Nephron (organoid): ENCODE data around the gene CDHR4.
"Not testable (repeated sequence)": the region's sequence is repeated elsewhere in the genome, so short reads cannot be mapped to it uniquely, and the experiment has no call there.

Experiments
- H3K27ac Mint-ChIP-seq, 3 experiments: 2 replicates each; pipeline ENCODE4 v1.8.0; 2020; ENCODE audit warnings: mixed read lengths in 3 of 3, mild to moderate bottlenecking in 2 of 3, moderate library complexity in 1 of 3
- H3K27me3 Mint-ChIP-seq: 2 replicates; pipeline ENCODE4 v1.8.0; 2021; ENCODE audit warnings: low read depth, mild to moderate bottlenecking, moderate library complexity, mixed read lengths
- H3K36me3 Mint-ChIP-seq: 2 replicates; pipeline ENCODE4 v1.8.0; 2020; ENCODE audit warnings: low read depth, mixed read lengths
- H3K4me1 Mint-ChIP-seq: 2 replicates; pipeline ENCODE4 v1.8.0; 2020; ENCODE audit warnings: mixed read lengths
- H3K4me3 Mint-ChIP-seq, 3 experiments: 2 replicates each; pipeline ENCODE4 v1.8.0; 2020; ENCODE audit warnings: mild to moderate bottlenecking in 3 of 3, mixed read lengths in 3 of 3, moderate library complexity in 2 of 3
- H3K9me3 Mint-ChIP-seq: 2 replicates; pipeline ENCODE4 v1.8.0; 2020; ENCODE audit warnings: mixed read lengths
- CTCF ChIP-seq, 3 experiments: fragments of 200-600 bp; sonication (generic); IDR thresholded peaks; one replicate each; pipeline ENCODE4 v1.5.0; 2021; ENCODE audit warnings: antibody characterized with exemption in 3 of 3; ENCODE audit not compliant: unreplicated experiment in 3 of 3

Gene CDHR4

GRCh38 chr3:49779358-49780079 lies 20.2 kb downstream of the CDHR4 start:
- no peak overlapping the region for H3K4me3 Mint-ChIP-seq
- TF ChIP-seq CTCF (IDR thresholded peaks at IDR 0.05; ENCODE audit: unreplicated experiment in 3 of 3), result no peak

GRCh38 chr3:49776101-49776500 lies 23.6 kb downstream of the CDHR4 start:
- not testable (repeated sequence) for H3K27ac Mint-ChIP-seq, H3K4me1 Mint-ChIP-seq, H3K4me3 Mint-ChIP-seq, H3K27me3 Mint-ChIP-seq, H3K9me3 Mint-ChIP-seq
- H3K36me3 Mint-ChIP-seq, result peaks cover 25% of the 10 kb centered on the region

More at GRCh38 chr3:49779358-49780079, 20.2 kb downstream of the CDHR4 start:
- no peak overlapping the region for H3K27ac Mint-ChIP-seq
- H3K36me3 Mint-ChIP-seq, result peaks cover 33% of the 10 kb centered on the region
- no peaks in the 10 kb centered on the region for H3K27me3 Mint-ChIP-seq
- H3K4me1 Mint-ChIP-seq, result peaks cover 13% of the 10 kb centered on the region
- H3K9me3 Mint-ChIP-seq, result no peaks in the 10 kb centered on the region

GRCh38 chr3:49775538-49775937 lies 24.1 kb downstream of the CDHR4 start:
- Mint-ChIP-seq H3K9me3 (no peaks in the 10 kb centered on the region), H3K4me3 (no peak overlapping the region), H3K36me3 (peaks cover 25% of the 10 kb centered on the region), H3K27ac (no peak overlapping the region), H3K4me1 (peaks cover 7% of the 10 kb centered on the region), H3K27me3 (no peaks in the 10 kb centered on the region)
- TF ChIP-seq CTCF (IDR thresholded peaks at IDR 0.05; ENCODE audit: unreplicated experiment in 3 of 3), result no peak

- no peak overlapping the region for H3K4me3 Mint-ChIP-seq
- TF ChIP-seq CTCF (IDR thresholded peaks at IDR 0.05; ENCODE audit: unreplicated experiment in 3 of 3), result no peak
- no peak overlapping the region for H3K27ac Mint-ChIP-seq
- H3K9me3 Mint-ChIP-seq, result no peaks in the 10 kb centered on the region
- H3K27me3 Mint-ChIP-seq, result no peaks in the 10 kb centered on the region
- no peaks in the 10 kb centered on the region for H3K4me1 Mint-ChIP-seq
- peaks cover 20% of the 10 kb centered on the region for H3K36me3 Mint-ChIP-seq
These were observed 27.0 kb downstream of the CDHR4 start for GRCh38 chr3:49772703-49773102.

GRCh38 chr3:49771340-49771938 lies 28.2 kb downstream of the CDHR4 start:
- Mint-ChIP-seq H3K36me3 (peaks cover 14% of the 10 kb centered on the region), H3K27ac (no peak overlapping the region), H3K27me3 (no peaks in the 10 kb centered on the region), H3K9me3 (no peaks in the 10 kb centered on the region), H3K4me1 (no peaks in the 10 kb centered on the region), H3K4me3 (no peak overlapping the region)
- TF ChIP-seq CTCF (IDR thresholded peaks at IDR 0.05; ENCODE audit: unreplicated experiment in 3 of 3), result no peak

- Mint-ChIP-seq H3K27ac (no peak overlapping the region), H3K9me3 (no peaks in the 10 kb centered on the region), H3K4me3 (no peak overlapping the region), H3K36me3 (peaks cover 20% of the 10 kb centered on the region), H3K27me3 (no peaks in the 10 kb centered on the region), H3K4me1 (no peaks in the 10 kb centered on the region)
- no peak for TF ChIP-seq CTCF (IDR thresholded peaks at IDR 0.05; ENCODE audit: unreplicated experiment in 3 of 3)
These were observed 29.7 kb downstream of the CDHR4 start for GRCh38 chr3:49769926-49770325.
